Stimulated activated CD8-positive, alpha-beta memory T cell treated with anti-CD3 and anti-CD28 coated beads, Interleukin-4, amount 100 ng/mL, for 4 hours (primary cell): Measurements from ENCODE around the gene HSD17B3.
A peak's percentile ranks its signal among the peaks of the same experiment; 100 is the strongest.
"Not testable (repeated sequence)": the region's sequence is repeated elsewhere in the genome, so short reads cannot be mapped to it uniquely, and the experiment has no call there.

ENCODE experiments used
- DNase-seq, 2 donors: peaks; one replicate each; pipeline ENCODE4 v3.0.0-alpha.2; 2020; ENCODE audit warnings: low read depth in 2 of 2, low spot score in 1 of 2

The HSD17B3 gene

GRCh38 chr9:96236854-96237550 is 65.0 kb downstream of the HSD17B3 start:
- DNase-seq = no peak

GRCh38 chr9:96236337-96236736 is 65.6 kb downstream of the HSD17B3 start:
- not testable (repeated sequence) for DNase-seq

GRCh38 chr9:96232539-96233241 is 69.3 kb downstream of the HSD17B3 start:
- DNase-seq = no peak

- no peak for DNase-seq
Observed at GRCh38 chr9:96232164-96232538, 69.8 kb downstream of the HSD17B3 start.

- no peak for DNase-seq
Observed at GRCh38 chr9:96230002-96230401, 72.0 kb downstream of the HSD17B3 start.

GRCh38 chr9:96222132-96222531 is 79.8 kb downstream of the HSD17B3 start:
- no peak for DNase-seq

- DNase-seq = no peak
Observed at GRCh38 chr9:96219900-96220257, 82.1 kb downstream of the HSD17B3 start.

- peak in 1 of 2 donors; percentile 7 for DNase-seq
Observed at GRCh38 chr9:96219026-96219899, 82.7 kb downstream of the HSD17B3 start.

- peak; percentile 47 to 58 for DNase-seq
Observed at GRCh38 chr9:96217754-96218693, 84.0 kb downstream of the HSD17B3 start.

- DNase-seq = no peak
Observed at GRCh38 chr9:96217294-96217707, 84.7 kb downstream of the HSD17B3 start.

- no peak for DNase-seq
Observed at GRCh38 chr9:96216583-96216982, 85.4 kb downstream of the HSD17B3 start.

GRCh38 chr9:96215841-96216240 is 86.1 kb downstream of the HSD17B3 start:
- DNase-seq = no peak

- no peak for DNase-seq
Observed at GRCh38 chr9:96214635-96215034, 87.3 kb downstream of the HSD17B3 start.

GRCh38 chr9:96209407-96210271 is 92.3 kb downstream of the HSD17B3 start:
- no peak for DNase-seq

GRCh38 chr9:96206156-96206751 is 95.7 kb downstream of the HSD17B3 start:
- no peak for DNase-seq

GRCh38 chr9:96204853-96205252 is 97.1 kb downstream of the HSD17B3 start:
- no peak for DNase-seq

GRCh38 chr9:96203867-96204501 is 98.0 kb downstream of the HSD17B3 start:
- no peak for DNase-seq

GRCh38 chr9:96202971-96203780 is 98.8 kb downstream of the HSD17B3 start:
- no peak for DNase-seq
